Dendritic cell treated with granulocyte-macrophage colony-stimulating factor and Interleukin-4, amounts not matched to agents 40 ng/mL and 50 ng/mL, for 4 days (primary cell): ENCODE results near the gene EDAR.

Experiments
- H3K27ac Mint-ChIP-seq: one replicate; pipeline ENCODE4 v1.8.0; 2022; ENCODE audit warnings: mild to moderate bottlenecking, mixed read lengths
- H3K27me3 Mint-ChIP-seq: one replicate; pipeline ENCODE4 v1.8.0; 2022; ENCODE audit warnings: mild to moderate bottlenecking, mixed read lengths
- H3K36me3 Mint-ChIP-seq: one replicate; pipeline ENCODE4 v1.8.0; 2022; ENCODE audit warnings: low read depth, mixed read lengths
- H3K4me1 Mint-ChIP-seq: one replicate; pipeline ENCODE4 v1.8.0; 2022; ENCODE audit warnings: low read depth, mixed read lengths
- H3K4me3 Mint-ChIP-seq: one replicate; pipeline ENCODE4 v1.8.0; 2022; ENCODE audit warnings: mild to moderate bottlenecking, moderate library complexity, mixed read lengths
- H3K9me3 Mint-ChIP-seq: one replicate; pipeline ENCODE4 v1.8.0; 2022; ENCODE audit warnings: mixed read lengths
- intact Hi-C: fragments of 100-400 bp; cut with micrococcal nuclease; formaldehyde crosslinking; loops from one replicate; pipeline ENCODE4 v1.15.0; 2022

EDAR gene

DNA sequence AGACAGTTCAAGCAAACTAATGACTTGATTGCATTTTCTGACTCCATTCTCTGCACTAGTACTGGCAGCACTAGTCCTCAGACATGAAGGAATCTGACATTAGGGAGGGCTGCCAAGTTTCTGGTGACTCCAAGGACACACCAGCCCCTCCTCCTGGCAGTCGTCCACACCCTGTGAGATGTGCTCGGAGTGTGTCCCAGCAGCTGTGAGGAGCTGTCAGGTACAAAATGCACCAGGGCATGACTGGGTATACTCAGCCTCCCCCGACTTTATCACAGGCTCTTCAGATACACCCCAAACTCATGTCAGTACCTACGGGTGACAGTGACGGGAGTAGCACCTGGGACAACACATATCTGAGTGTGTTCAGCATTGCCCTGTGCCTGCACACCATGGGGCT, 43.1 kb downstream of the EDAR start:
- H3K27me3 Mint-ChIP-seq = no peaks in the 10 kb centered on the region
- peaks cover 29% of the 10 kb centered on the region for H3K9me3 Mint-ChIP-seq
- intact Hi-C loops = no loop called here
- H3K4me3 Mint-ChIP-seq = no peak overlapping the region
- H3K36me3 Mint-ChIP-seq = no peaks in the 10 kb centered on the region
- H3K27ac Mint-ChIP-seq = no peak overlapping the region
- no peaks in the 10 kb centered on the region for H3K4me1 Mint-ChIP-seq

GRCh38 chr2:108944601-108945331, 44.3 kb downstream of the EDAR start:
- intact Hi-C loops = no loop called here
- no peaks in the 10 kb centered on the region for H3K4me1 Mint-ChIP-seq
- no peak overlapping the region for H3K27ac Mint-ChIP-seq
- no peaks in the 10 kb centered on the region for H3K27me3 Mint-ChIP-seq
- H3K4me3 Mint-ChIP-seq = no peak overlapping the region
- peaks cover 29% of the 10 kb centered on the region for H3K9me3 Mint-ChIP-seq
- H3K36me3 Mint-ChIP-seq = no peaks in the 10 kb centered on the region

DNA sequence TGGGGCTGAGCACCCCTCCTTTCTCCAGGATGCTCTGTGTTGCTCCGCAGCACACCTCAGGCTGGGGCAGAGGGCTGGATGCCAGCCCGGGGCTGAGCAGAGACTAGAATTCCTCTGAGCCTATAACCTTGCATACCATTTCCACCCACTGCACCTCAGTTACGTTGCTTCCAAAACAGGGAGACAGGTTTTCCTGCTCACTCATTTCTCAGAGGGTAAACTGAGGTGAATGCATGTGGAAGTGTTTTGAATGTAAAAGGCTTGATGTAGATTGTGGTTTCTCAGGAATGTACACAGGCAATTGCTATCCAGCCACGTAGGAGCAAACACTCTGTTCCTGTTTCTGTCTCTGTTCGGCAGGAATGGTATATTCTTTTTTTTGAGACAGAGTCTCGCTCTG, 45.3 kb downstream of the EDAR start:
- Mint-ChIP-seq H3K4me1 (no peaks in the 10 kb centered on the region), H3K27me3 (no peaks in the 10 kb centered on the region), H3K9me3 (peaks cover 29% of the 10 kb centered on the region), H3K4me3 (no peak overlapping the region), H3K36me3 (no peaks in the 10 kb centered on the region), H3K27ac (no peak overlapping the region)
- intact Hi-C loops = no loop called here

DNA sequence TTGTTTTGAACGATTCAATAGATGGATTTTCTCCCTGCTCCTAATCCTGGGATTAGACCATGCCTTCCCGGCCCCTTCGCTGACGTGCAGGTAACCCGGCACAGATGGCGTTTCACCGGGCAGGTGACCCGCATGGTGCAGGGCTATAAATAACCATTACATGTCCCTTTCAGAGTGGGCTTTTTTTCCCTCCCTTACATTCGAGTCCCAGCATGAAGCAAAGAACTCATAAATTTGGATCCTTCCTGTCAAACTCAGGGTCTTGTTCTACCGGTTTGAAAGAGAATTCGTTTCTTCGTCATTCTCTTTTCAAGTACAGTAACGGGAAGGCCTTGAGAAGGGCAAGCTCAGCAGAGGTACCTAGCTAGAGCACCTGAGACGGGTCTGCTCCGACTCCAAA, 46.1 kb downstream of the EDAR start:
- intact Hi-C loops = no loop called here

DNA sequence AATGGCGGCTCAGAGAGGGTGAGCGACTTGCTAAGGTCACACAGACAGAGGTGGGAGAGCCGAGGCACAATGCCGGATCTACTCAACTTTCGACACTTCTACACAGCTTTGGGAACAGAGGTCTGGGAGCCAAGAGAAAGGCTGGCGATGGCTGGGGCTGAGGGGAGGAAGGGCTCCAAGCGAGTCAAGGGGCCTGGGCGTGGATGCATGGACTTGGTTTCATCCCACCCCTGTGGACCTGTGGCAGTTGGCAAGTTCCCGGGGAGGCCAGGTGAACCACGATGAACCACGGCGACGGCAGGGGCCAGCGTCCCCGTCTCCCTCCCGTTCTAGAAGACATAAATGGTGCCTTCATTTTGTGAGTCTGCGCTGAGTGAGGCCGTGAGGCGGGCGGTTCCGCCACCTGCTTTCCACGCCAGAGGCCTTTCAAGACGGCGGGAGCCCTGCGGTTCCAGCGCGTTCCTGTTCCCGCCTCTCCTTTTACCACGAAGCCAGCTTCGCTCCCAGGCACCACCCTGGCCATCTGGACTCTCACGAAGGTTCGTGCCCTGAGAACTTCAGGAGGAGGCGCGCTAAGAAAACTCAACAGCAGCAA, 46.7 kb downstream of the EDAR start:
- Mint-ChIP-seq H3K9me3 (peaks cover 14% of the 10 kb centered on the region), H3K4me3 (no peak overlapping the region), H3K36me3 (no peaks in the 10 kb centered on the region), H3K27me3 (no peaks in the 10 kb centered on the region), H3K27ac (no peak overlapping the region), H3K4me1 (no peaks in the 10 kb centered on the region)
- intact Hi-C loops = no loop called here

More for the DNA sequence above, 46.1 kb downstream of the EDAR start:
- no peaks in the 10 kb centered on the region for H3K4me1 Mint-ChIP-seq
- no peaks in the 10 kb centered on the region for H3K36me3 Mint-ChIP-seq
- no peak overlapping the region for H3K4me3 Mint-ChIP-seq
- H3K27ac Mint-ChIP-seq = no peak overlapping the region
- no peaks in the 10 kb centered on the region for H3K27me3 Mint-ChIP-seq
- H3K9me3 Mint-ChIP-seq = peaks cover 20% of the 10 kb centered on the region

GRCh38 chr2:108941767-108942166, 47.3 kb downstream of the EDAR start:
- Mint-ChIP-seq H3K27me3 (no peaks in the 10 kb centered on the region), H3K4me3 (no peak overlapping the region), H3K4me1 (no peaks in the 10 kb centered on the region), H3K36me3 (no peaks in the 10 kb centered on the region), H3K27ac (no peak overlapping the region), H3K9me3 (peaks cover 9% of the 10 kb centered on the region)
- intact Hi-C loops = no loop called here

DNA sequence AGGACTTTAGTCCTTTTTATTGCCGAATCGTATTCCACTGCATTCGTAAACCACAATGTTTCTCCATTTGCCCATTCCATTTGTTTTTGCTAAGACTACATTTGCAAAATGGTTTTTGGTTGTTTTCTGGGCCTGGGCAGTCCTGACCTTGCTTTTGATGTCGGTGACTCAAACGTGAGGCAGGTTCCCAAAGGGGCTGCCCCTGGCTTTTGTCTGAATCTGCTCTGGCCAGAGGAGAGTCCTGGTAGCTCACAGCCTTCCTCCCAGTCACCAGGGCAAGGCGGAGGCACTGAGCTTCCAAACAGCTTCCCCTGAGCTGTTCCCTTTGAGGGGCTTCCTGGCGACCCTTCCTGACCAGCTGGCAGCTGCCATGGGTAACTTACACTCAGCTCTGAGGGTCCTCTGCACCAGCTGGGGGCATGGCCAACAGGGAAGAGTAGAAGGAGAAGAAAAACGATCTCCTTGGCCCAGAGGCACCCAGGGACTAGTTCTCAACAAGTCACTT, 47.8 kb downstream of the EDAR start:
- no peaks in the 10 kb centered on the region for H3K27me3 Mint-ChIP-seq
- intact Hi-C loops = no loop called here
- H3K4me1 Mint-ChIP-seq = no peaks in the 10 kb centered on the region
- no peak overlapping the region for H3K27ac Mint-ChIP-seq
- H3K4me3 Mint-ChIP-seq = no peak overlapping the region
- H3K9me3 Mint-ChIP-seq = peaks cover 3% of the 10 kb centered on the region
- H3K36me3 Mint-ChIP-seq = no peaks in the 10 kb centered on the region

DNA sequence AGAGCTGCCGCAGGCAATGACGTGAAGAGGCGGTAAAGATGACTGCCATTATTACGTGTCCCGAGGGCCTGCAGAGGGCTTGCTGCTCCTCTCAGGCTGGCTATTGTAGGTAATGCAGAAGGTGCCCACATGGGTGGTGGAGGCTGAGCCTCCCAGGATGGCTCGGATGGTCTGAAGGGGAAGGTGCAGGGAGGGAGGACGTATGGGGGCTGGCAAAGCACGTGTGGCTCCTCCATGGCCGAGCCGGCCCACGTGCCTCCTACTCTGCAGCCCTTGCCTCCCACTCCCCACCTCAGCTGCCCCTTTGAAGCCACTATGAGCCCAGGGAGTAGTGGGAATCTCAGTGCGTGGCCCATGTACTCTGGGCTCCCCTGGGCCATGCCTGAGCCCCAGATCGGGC, 48.9 kb downstream of the EDAR start:
- Mint-ChIP-seq H3K4me3 (no peak overlapping the region), H3K9me3 (no peaks in the 10 kb centered on the region), H3K27me3 (no peaks in the 10 kb centered on the region), H3K27ac (no peak overlapping the region), H3K36me3 (no peaks in the 10 kb centered on the region), H3K4me1 (peaks cover 2% of the 10 kb centered on the region)
- intact Hi-C loops = no loop called here

DNA sequence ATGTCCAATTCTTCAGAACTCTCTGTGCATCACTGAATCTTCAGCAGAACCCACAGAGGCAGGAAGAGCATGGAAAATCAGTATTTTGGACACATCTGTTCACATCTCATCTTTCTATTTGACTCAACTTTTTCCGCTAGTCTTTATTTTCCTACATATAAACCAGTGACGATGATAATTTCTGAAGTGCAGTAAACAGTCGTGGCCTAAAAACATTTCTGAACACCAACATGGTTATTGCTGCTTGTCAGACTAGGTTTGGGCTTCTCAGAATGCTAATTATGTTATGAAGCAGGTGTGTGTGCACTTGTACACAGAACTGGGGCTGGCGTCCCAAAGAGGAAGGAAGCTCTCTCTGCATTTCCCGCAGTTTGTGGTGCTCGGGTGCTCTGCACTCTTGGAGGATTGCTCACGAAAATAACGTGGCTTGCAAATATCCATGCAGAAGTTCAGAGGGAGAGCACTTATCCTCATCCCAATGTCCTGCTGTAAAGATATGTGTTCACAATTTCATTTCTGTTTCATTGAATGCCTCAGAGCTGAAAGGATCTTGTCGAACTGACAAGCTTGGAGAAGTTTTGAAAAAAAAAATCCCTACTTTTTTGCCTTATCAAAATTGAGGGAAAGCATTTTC, 50.8 kb downstream of the EDAR start:
- H3K36me3 Mint-ChIP-seq = no peaks in the 10 kb centered on the region
- intact Hi-C loops = no loop called here
- no peak overlapping the region for H3K4me3 Mint-ChIP-seq
- H3K4me1 Mint-ChIP-seq = peaks cover 5% of the 10 kb centered on the region
- no peaks in the 10 kb centered on the region for H3K27me3 Mint-ChIP-seq
- no peak overlapping the region for H3K27ac Mint-ChIP-seq
- no peaks in the 10 kb centered on the region for H3K9me3 Mint-ChIP-seq

- Mint-ChIP-seq H3K9me3 (no peaks in the 10 kb centered on the region), H3K27me3 (no peaks in the 10 kb centered on the region), H3K36me3 (no peaks in the 10 kb centered on the region), H3K27ac (no peak overlapping the region), H3K4me3 (no peak overlapping the region), H3K4me1 (peaks cover 5% of the 10 kb centered on the region)
- intact Hi-C loops = no loop called here
Observed at GRCh38 chr2:108937367-108938017, 51.5 kb downstream of the EDAR start.

DNA sequence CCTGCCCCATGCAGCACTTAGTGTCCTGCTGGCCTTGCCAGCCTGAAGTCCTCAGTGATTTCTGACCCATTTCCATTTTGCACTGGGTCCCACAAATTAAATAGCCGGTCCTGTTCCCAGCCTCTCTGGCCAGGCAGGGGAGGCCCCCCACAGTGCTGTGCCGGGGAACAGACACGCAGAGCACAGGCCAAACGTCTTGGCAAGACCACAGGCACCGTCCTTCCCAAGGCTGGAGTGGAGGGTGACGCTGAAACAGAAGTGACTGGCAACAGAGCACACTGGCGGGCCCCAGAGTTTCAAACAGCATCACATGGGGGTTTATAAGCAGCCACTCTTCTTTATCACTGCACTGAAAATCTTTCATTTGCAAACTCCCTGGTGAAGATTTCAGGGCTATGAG, 52.2 kb downstream of the EDAR start:
- Mint-ChIP-seq H3K9me3 (no peaks in the 10 kb centered on the region), H3K4me1 (peaks cover 5% of the 10 kb centered on the region), H3K27me3 (no peaks in the 10 kb centered on the region), H3K4me3 (no peak overlapping the region), H3K36me3 (no peaks in the 10 kb centered on the region), H3K27ac (no peak overlapping the region)
- intact Hi-C loops = no loop called here

- H3K27ac Mint-ChIP-seq = no peak overlapping the region
- peaks cover 5% of the 10 kb centered on the region for H3K4me1 Mint-ChIP-seq
- intact Hi-C loops = no loop called here
- H3K9me3 Mint-ChIP-seq = no peaks in the 10 kb centered on the region
- no peaks in the 10 kb centered on the region for H3K27me3 Mint-ChIP-seq
- H3K36me3 Mint-ChIP-seq = no peaks in the 10 kb centered on the region
- no peak overlapping the region for H3K4me3 Mint-ChIP-seq
Observed at GRCh38 chr2:108936076-108936864, 52.8 kb downstream of the EDAR start.

DNA sequence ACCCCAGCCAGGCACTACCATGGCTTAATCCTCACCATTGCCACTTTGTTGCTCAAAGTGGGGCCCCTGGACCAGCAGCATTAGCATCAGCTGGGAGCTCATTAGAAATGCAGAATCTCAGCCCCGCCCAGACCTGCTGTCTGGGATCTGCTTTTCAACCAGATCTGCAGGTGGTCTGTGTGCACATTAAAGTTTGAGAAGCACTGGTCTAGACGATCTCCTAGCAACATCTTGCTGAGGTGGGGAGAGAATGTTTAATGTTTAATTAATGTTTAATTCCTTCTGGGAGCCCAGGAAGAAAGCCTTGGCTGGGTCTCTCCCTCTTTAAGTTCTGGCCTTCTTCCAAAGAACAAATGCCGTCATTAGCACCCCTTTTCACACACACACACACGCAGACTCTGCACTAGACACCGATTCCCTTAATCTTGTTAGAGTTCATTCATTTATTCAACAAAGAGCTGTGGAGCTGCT, 53.7 kb downstream of the EDAR start:
- H3K9me3 Mint-ChIP-seq = no peaks in the 10 kb centered on the region
- no peaks in the 10 kb centered on the region for H3K27me3 Mint-ChIP-seq
- intact Hi-C loops = no loop called here

More for the DNA sequence above, 53.7 kb downstream of the EDAR start:
- Mint-ChIP-seq H3K36me3 (no peaks in the 10 kb centered on the region), H3K27ac (no peak overlapping the region), H3K4me3 (no peak overlapping the region), H3K4me1 (peaks cover 5% of the 10 kb centered on the region)
